Measurements from ENCODE around the gene METTL22.

Gene METTL22

GRCh38 chr16:8655184-8655717 lies 33.8 kb downstream of the METTL22 start:
- no peaks in the 10 kb centered on the region for H3K36me3 Mint-ChIP-seq (ENCODE audit: low read depth)

GRCh38 chr16:8656376-8656775 lies 34.9 kb downstream of the METTL22 start:
- Mint-ChIP-seq H3K4me3 (no peak overlapping the region), H3K27ac (no peak overlapping the region), H3K27me3 (ENCODE audit: low read depth) (no peaks in the 10 kb centered on the region), H3K4me1 (no peaks in the 10 kb centered on the region), H3K36me3 (ENCODE audit: low read depth) (no peaks in the 10 kb centered on the region), H3K9me3 (no peaks in the 10 kb centered on the region)
- no peak for TF ChIP-seq CTCF (IDR thresholded peaks at IDR 0.05; ENCODE audit: unreplicated experiment in 3 of 3)

More at GRCh38 chr16:8655184-8655717, 33.8 kb downstream of the METTL22 start:
- H3K4me1 Mint-ChIP-seq: no peaks in the 10 kb centered on the region
- no peaks in the 10 kb centered on the region for H3K27me3 Mint-ChIP-seq (ENCODE audit: low read depth)
- no peak overlapping the region for H3K4me3 Mint-ChIP-seq
- no peak overlapping the region for H3K27ac Mint-ChIP-seq
- no peaks in the 10 kb centered on the region for H3K9me3 Mint-ChIP-seq
- TF ChIP-seq CTCF (IDR thresholded peaks at IDR 0.05; ENCODE audit: unreplicated experiment in 3 of 3): peak in 1 of 3 experiments; percentile 30

GRCh38 chr16:8660841-8661301 lies 39.4 kb downstream of the METTL22 start:
- Mint-ChIP-seq H3K27ac (no peak overlapping the region), H3K4me1 (no peaks in the 10 kb centered on the region), H3K27me3 (ENCODE audit: low read depth) (no peaks in the 10 kb centered on the region), H3K9me3 (no peaks in the 10 kb centered on the region), H3K36me3 (ENCODE audit: low read depth) (no peaks in the 10 kb centered on the region), H3K4me3 (no peak overlapping the region)
- TF ChIP-seq CTCF (IDR thresholded peaks at IDR 0.05; ENCODE audit: unreplicated experiment in 3 of 3): peak; percentile 55 to 71 (median 63)

GRCh38 chr16:8661703-8662102 lies 40.2 kb downstream of the METTL22 start:
- Mint-ChIP-seq H3K4me1 (no peaks in the 10 kb centered on the region), H3K27ac (no peak overlapping the region), H3K27me3 (ENCODE audit: low read depth) (no peaks in the 10 kb centered on the region), H3K9me3 (no peaks in the 10 kb centered on the region), H3K4me3 (no peak overlapping the region), H3K36me3 (ENCODE audit: low read depth) (no peaks in the 10 kb centered on the region)
- no peak for TF ChIP-seq CTCF (IDR thresholded peaks at IDR 0.05; ENCODE audit: unreplicated experiment in 3 of 3)

GRCh38 chr16:8663192-8664089 lies 41.9 kb downstream of the METTL22 start:
- Mint-ChIP-seq H3K27ac (no peak overlapping the region), H3K27me3 (ENCODE audit: low read depth) (no peaks in the 10 kb centered on the region), H3K9me3 (no peaks in the 10 kb centered on the region), H3K4me3 (no peak overlapping the region), H3K36me3 (ENCODE audit: low read depth) (peaks cover 4% of the 10 kb centered on the region), H3K4me1 (no peaks in the 10 kb centered on the region)
- no peak for TF ChIP-seq CTCF (IDR thresholded peaks at IDR 0.05; ENCODE audit: unreplicated experiment in 3 of 3)

Data from nephron (organoid).